Endothelial cell of umbilical vein (primary cell): ENCODE measurements around the gene KATNIP.

Experiments used
- POLR2A ChIP-seq: IDR thresholded peaks from 2 replicates; pipeline ENCODE4 v1.6.1; 2012; ENCODE audit warnings: low read depth, mild to moderate bottlenecking, control low read depth, low read length
- POLR2AphosphoS5 ChIP-seq: IDR thresholded peaks from 2 replicates; pipeline ENCODE4 v1.6.1; 2012; ENCODE audit warnings: low read depth, mild to moderate bottlenecking, control low read depth, low read length, moderate library complexity; ENCODE audit not compliant: insufficient read depth
- TF ChIP-seq, protein P1 (sequence below), 2 donors: IDR thresholded peaks; 1 replicate in 1 of 2; 2 replicates in 1 of 2; pipeline ENCODE4 v1.5.1; 2011; ENCODE audit warnings: low read length in 2 of 2, mild to moderate bottlenecking in 2 of 2, moderate library complexity in 2 of 2, control low read depth in 1 of 2, inconsistent platforms in 1 of 2, low read depth in 1 of 2; ENCODE audit not compliant: insufficient read depth in 1 of 2; ENCODE audit errors: extremely low read depth in 1 of 2

DNA sequence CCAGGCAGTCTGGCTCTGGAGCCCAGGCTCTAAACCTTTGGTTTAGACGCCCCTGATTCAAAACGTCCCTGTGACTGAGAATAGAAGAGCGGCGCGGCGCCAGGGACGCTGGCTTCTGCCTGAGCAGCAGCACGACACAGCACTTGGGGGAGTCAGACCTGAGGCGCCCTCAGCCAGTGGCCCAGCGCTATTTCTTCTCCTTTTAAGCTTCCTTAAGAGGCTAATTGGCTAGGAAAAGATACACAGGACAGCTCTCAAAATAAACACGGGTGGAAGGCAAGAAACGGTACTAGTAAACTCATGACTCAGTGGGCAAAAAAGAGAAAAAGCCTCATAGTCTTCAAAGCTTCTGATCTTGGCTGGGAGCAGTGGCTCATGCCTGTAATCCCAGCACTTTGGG, 35.1 kb upstream of the KATNIP start:
- TF ChIP-seq, protein P1, sequence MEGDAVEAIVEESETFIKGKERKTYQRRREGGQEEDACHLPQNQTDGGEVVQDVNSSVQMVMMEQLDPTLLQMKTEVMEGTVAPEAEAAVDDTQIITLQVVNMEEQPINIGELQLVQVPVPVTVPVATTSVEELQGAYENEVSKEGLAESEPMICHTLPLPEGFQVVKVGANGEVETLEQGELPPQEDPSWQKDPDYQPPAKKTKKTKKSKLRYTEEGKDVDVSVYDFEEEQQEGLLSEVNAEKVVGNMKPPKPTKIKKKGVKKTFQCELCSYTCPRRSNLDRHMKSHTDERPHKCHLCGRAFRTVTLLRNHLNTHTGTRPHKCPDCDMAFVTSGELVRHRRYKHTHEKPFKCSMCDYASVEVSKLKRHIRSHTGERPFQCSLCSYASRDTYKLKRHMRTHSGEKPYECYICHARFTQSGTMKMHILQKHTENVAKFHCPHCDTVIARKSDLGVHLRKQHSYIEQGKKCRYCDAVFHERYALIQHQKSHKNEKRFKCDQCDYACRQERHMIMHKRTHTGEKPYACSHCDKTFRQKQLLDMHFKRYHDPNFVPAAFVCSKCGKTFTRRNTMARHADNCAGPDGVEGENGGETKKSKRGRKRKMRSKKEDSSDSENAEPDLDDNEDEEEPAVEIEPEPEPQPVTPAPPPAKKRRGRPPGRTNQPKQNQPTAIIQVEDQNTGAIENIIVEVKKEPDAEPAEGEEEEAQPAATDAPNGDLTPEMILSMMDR (IDR thresholded peaks at IDR 0.05; ENCODE audit: extremely low read depth in 1 of 2, insufficient read depth in 1 of 2, low read depth in 1 of 2, low read length in 2 of 2) = no peak
- TF ChIP-seq POLR2A = no peak
- TF ChIP-seq POLR2AphosphoS5 = no peak
